Mesothelial cell of epicardium (in vitro differentiated cells): Measurements from ENCODE around the gene ATP8B3. TPM values are rescaled to one million over a fixed set of nuclear protein-coding genes. Genes with fewer than 3 reads are reported as not detected.
"Not testable (repeated sequence)": the region's sequence is repeated elsewhere in the genome, so short reads cannot be mapped to it uniquely, and the experiment has no call there.

Experiments used
- DNase-seq, 2 experiments: peaks; one replicate each; pipeline ENCODE4 v3.0.0; 2021; ENCODE audit warnings: low spot score in 2 of 2; ENCODE audit not compliant: unreplicated experiment in 2 of 2
- H3K27ac Mint-ChIP-seq: 2 replicates; pipeline ENCODE4 v1.8.0; 2021; ENCODE audit warnings: mixed read lengths
- H3K27me3 Mint-ChIP-seq: 2 replicates; pipeline ENCODE4 v1.8.0; 2021; ENCODE audit warnings: low read depth, mixed read lengths
- H3K36me3 Mint-ChIP-seq: 2 replicates; pipeline ENCODE4 v1.8.0; 2021; ENCODE audit warnings: mixed read lengths
- H3K4me1 Mint-ChIP-seq: 2 replicates; pipeline ENCODE4 v1.8.0; 2021; ENCODE audit warnings: mixed read lengths
- H3K4me3 Mint-ChIP-seq: 2 replicates; pipeline ENCODE4 v1.8.0; 2021; ENCODE audit warnings: mild to moderate bottlenecking, moderate library complexity, mixed read lengths
- H3K9me3 Mint-ChIP-seq: 2 replicates; pipeline ENCODE4 v1.8.0; 2021; ENCODE audit warnings: mixed read lengths
- CTCF ChIP-seq: fragments of 200-600 bp; sonication (generic); IDR thresholded peaks from one replicate; pipeline ENCODE4 v1.5.0; 2021; ENCODE audit warnings: antibody characterized with exemption; ENCODE audit not compliant: unreplicated experiment
- total RNA-seq: library from RNA; stranded (reverse); gene quantifications from 3 replicates; pipeline ENCODE4 v1.2.1, GENCODE V29; 2021

The ATP8B3 gene
- total RNA-seq, 1 donor from 2014 or later, result 2.2 TPM

GRCh38 chr19:1804858-1805257, 7.2 kb downstream of the ATP8B3 start:
- TF ChIP-seq CTCF, result no peak
- H3K4me1 Mint-ChIP-seq, result no peaks in the 10 kb centered on the region
- peaks cover 4% of the 10 kb centered on the region for H3K27me3 Mint-ChIP-seq
- peaks cover 3% of the 10 kb centered on the region for H3K36me3 Mint-ChIP-seq
- DNase-seq, result no peak
- no peak overlapping the region for H3K4me3 Mint-ChIP-seq
- no peaks in the 10 kb centered on the region for H3K9me3 Mint-ChIP-seq
- H3K27ac Mint-ChIP-seq, result no peak overlapping the region

- H3K27me3 Mint-ChIP-seq, result peaks cover 16% of the 10 kb centered on the region
- peaks cover 3% of the 10 kb centered on the region for H3K36me3 Mint-ChIP-seq
- no peaks in the 10 kb centered on the region for H3K4me1 Mint-ChIP-seq
- no peaks in the 10 kb centered on the region for H3K9me3 Mint-ChIP-seq
- no peak for DNase-seq
- H3K4me3 Mint-ChIP-seq, result no peak overlapping the region
- TF ChIP-seq CTCF, result no peak
- H3K27ac Mint-ChIP-seq, result no peak overlapping the region
These were observed 12.3 kb downstream of the ATP8B3 start for GRCh38 chr19:1799695-1800342.

- not testable (repeated sequence) for DNase-seq, H3K36me3 Mint-ChIP-seq, H3K27ac Mint-ChIP-seq, H3K9me3 Mint-ChIP-seq, H3K4me1 Mint-ChIP-seq, H3K4me3 Mint-ChIP-seq
- peaks cover 24% of the 10 kb centered on the region for H3K27me3 Mint-ChIP-seq
These were observed 14.8 kb downstream of the ATP8B3 start for GRCh38 chr19:1797313-1797712.

GRCh38 chr19:1796395-1797142, 15.5 kb downstream of the ATP8B3 start:
- DNase-seq, result no peak
- no peak for TF ChIP-seq CTCF
- no peak overlapping the region for H3K27ac Mint-ChIP-seq
- H3K36me3 Mint-ChIP-seq, result peaks cover 3% of the 10 kb centered on the region
- no peak overlapping the region for H3K4me3 Mint-ChIP-seq
- peaks cover 25% of the 10 kb centered on the region for H3K27me3 Mint-ChIP-seq
- H3K9me3 Mint-ChIP-seq, result no peaks in the 10 kb centered on the region
- no peaks in the 10 kb centered on the region for H3K4me1 Mint-ChIP-seq

- Mint-ChIP-seq H3K27ac (no peak overlapping the region), H3K27me3 (peaks cover 33% of the 10 kb centered on the region), H3K36me3 (no peaks in the 10 kb centered on the region), H3K4me1 (no peaks in the 10 kb centered on the region), H3K4me3 (no peak overlapping the region), H3K9me3 (no peaks in the 10 kb centered on the region)
- no peak for DNase-seq
- no peak for TF ChIP-seq CTCF
These were observed 17.5 kb downstream of the ATP8B3 start for GRCh38 chr19:1794424-1795172.

- H3K27me3 Mint-ChIP-seq, result peaks cover 53% of the 10 kb centered on the region
- no peaks in the 10 kb centered on the region for H3K9me3 Mint-ChIP-seq
- no peak overlapping the region for H3K27ac Mint-ChIP-seq
- no peaks in the 10 kb centered on the region for H3K36me3 Mint-ChIP-seq
- DNase-seq, result no peak
- no peak for TF ChIP-seq CTCF
- no peaks in the 10 kb centered on the region for H3K4me1 Mint-ChIP-seq
- no peak overlapping the region for H3K4me3 Mint-ChIP-seq
These were observed 20.2 kb downstream of the ATP8B3 start for GRCh38 chr19:1791879-1792278.
